ENCODE data around the gene SEC24C.
"Not testable (repeated sequence)": the region's sequence is repeated elsewhere in the genome, so short reads cannot be mapped to it uniquely, and the experiment has no call there.

SEC24C gene

DNA sequence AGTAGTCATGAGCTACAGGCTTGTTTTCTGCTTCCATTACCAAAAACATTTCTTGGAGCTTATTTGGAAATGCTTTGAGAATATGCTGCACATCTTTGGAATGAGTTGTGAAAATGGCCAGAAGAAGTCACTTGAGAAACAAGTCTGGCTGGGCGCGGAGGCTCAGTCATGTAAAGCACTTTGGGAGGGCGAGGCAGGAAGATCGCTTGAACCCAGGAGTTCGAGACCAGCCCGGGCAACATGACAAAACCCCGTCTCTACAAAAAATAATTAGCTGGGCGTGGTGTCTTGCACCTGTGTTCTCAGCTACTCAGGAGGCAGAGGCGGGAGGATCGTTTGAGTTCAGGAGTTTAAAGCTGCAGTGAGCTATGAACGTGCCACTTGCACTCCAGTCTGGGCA, 36.8 kb downstream of the SEC24C start:
- peak overlapping the region; percentile 97 for H3K4me3 Mint-ChIP-seq
- peaks cover 44% of the 10 kb centered on the region for H3K36me3 Mint-ChIP-seq (ENCODE audit: insufficient read depth)
- peaks cover 48% of the 10 kb centered on the region for H3K4me1 Mint-ChIP-seq
- ATAC-seq (replicated peaks; ENCODE audit: extremely low read depth, poor library complexity, severe bottlenecking) (no peak), DNase-seq (ENCODE audit: low spot score in 2 of 2) (no peak)
- H3K27me3 Mint-ChIP-seq: no peaks in the 10 kb centered on the region
- H3K27ac Mint-ChIP-seq (ENCODE audit: low read depth): peak overlapping the region; percentile 96
- H3K9me3 Mint-ChIP-seq: no peaks in the 10 kb centered on the region

DNA sequence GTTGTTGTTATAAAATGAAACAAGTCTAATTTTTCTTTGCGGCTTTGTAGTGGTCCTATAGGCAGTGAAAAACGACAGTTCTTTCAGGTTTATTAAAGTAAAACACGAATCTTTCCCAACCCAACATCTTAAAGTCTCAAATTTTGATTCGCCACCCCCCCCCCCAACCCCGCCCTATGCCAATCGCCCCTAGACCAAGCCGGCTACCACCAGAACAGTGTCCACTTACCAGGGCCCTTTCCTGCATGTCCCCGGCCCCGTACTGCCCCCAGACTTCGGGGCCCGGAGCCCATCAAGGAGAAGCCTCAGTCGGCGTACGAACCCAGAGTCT, 37.3 kb downstream of the SEC24C start:
- Mint-ChIP-seq H3K4me3 (peak overlapping the region; percentile 97), H3K27ac (ENCODE audit: low read depth) (peak overlapping the region; percentile 96), H3K27me3 (no peaks in the 10 kb centered on the region), H3K9me3 (no peaks in the 10 kb centered on the region), H3K4me1 (peaks cover 53% of the 10 kb centered on the region), H3K36me3 (ENCODE audit: insufficient read depth) (peaks cover 47% of the 10 kb centered on the region)
- no peak for ATAC-seq (replicated peaks; ENCODE audit: extremely low read depth, poor library complexity, severe bottlenecking)
- DNase-seq (ENCODE audit: low spot score in 2 of 2): no peak

DNA sequence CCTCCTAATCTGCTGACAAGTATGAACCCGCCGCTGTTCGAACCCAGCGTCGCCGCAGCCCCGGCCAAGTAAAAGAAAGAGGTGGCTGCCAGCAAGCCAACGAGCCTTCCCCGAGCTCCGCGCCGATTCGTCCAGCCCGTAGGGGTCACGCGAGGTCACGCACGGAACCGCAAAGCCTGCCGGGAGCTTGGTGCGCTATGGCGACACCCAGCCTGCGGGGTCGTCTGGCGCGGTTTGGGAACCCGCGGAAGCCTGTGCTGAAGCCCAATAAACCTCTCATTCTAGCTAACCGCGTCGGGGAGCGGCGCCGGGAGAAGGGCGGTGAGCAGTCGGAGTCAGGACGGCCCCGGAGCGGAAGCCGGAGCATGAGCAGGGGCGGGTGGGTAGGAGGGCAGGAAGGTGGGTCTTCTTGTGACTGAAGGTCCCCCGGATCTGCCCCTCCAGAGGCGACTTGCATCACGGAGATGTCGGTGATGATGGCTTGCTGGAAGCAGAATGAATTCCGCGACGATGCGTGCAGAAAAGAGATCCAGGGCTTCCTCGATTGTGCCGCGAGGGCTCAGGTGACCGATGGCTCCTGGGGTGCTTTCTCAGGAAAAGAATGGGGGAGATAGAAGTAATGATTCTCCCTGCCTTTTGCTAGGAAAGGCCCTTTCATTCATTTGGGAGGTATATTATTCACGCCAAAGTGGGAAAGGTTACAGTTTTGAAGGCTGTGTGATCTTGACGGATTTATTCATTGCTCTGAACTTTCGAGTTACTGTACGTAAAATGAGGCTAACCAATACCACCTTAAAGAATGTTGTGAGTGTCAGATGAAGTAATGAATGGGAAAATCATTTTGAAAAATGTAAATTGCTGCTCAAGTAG, 37.9 kb downstream of the SEC24C start, which contains the start of gene CHCHD1:
CHCHD1 (plus strand) TSS at position 170 of the 870 bp plus-strand sequence; CDS start at position 198, 28 bp downstream.
- H3K27me3 Mint-ChIP-seq: no peaks in the 10 kb centered on the region
- DNase-seq (ENCODE audit: low spot score in 2 of 2) (peak; percentile 81 to 84), ATAC-seq (replicated peaks; ENCODE audit: extremely low read depth, poor library complexity, severe bottlenecking) (peak; percentile 50)
- H3K4me3 Mint-ChIP-seq: peak within 1 kb of the TSS; percentile 97
- H3K4me1 Mint-ChIP-seq: peaks cover 50% of the 10 kb centered on the region
- H3K27ac Mint-ChIP-seq (ENCODE audit: low read depth): peak within 1 kb of the TSS; percentile 96
- no peaks in the 10 kb centered on the region for H3K9me3 Mint-ChIP-seq
- H3K36me3 Mint-ChIP-seq (ENCODE audit: insufficient read depth): peaks cover 41% of the 10 kb centered on the region

DNA sequence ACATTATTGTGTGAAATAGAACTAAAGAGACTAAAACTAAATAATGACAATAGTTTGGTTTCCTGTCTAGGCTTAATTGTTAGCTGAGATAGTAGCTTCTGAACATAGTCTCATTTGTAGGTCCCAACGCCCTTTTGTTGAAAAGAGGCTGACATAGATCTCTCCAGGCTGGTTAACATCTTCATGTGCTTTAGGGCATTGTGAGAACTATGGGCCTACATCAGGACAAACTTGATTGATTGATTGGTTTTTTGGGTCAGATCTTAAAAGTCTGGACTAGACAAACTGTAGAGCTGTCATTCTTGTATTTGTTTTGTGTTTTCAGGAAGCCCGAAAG, 38.5 kb downstream of the SEC24C start:
- Mint-ChIP-seq H3K27me3 (no peaks in the 10 kb centered on the region), H3K4me1 (peaks cover 49% of the 10 kb centered on the region), H3K9me3 (no peaks in the 10 kb centered on the region), H3K36me3 (ENCODE audit: insufficient read depth) (peaks cover 35% of the 10 kb centered on the region), H3K27ac (ENCODE audit: low read depth) (peak overlapping the region; percentile 96), H3K4me3 (peak overlapping the region; percentile 97)
- ATAC-seq (replicated peaks; ENCODE audit: extremely low read depth, poor library complexity, severe bottlenecking) (no peak), DNase-seq (ENCODE audit: low spot score in 2 of 2) (no peak)

DNA sequence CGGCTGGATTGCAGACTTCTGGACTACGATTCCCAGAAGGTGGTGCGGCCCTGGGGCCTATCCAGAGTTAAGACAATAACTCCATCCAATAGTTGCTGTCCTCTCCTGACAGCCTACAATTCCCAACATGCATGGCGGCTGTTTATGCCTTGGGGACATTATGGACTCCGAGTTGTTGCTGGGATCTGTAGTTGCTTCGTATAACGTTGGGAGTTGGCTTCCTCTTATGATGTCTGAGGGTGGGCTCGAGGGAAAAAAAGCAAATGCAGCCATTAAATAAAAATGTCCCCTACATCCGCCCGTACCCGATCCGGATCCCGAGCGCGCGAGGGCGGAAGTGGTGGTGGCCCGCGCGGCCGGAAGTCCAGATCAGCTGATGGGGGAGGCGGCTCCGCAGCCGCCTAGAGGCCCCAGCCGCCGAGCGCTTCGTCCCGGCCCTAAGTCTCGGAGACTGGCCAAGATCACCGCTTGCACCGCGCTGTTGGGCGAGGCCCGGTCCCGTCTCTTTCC, 41.1 kb downstream of the SEC24C start, which contains the start of gene ZSWIM8:
ZSWIM8 (plus strand) TSS at position 396 of the 510 bp plus-strand sequence. CDS start 273 bp downstream, outside the sequence.
- Mint-ChIP-seq H3K36me3 (ENCODE audit: insufficient read depth) (peaks cover 24% of the 10 kb centered on the region), H3K27me3 (no peaks in the 10 kb centered on the region), H3K27ac (ENCODE audit: low read depth) (peak within 1 kb of the TSS; percentile 92), H3K4me3 (peak within 1 kb of the TSS; percentile 89), H3K9me3 (no peaks in the 10 kb centered on the region), H3K4me1 (peaks cover 46% of the 10 kb centered on the region)
- peak; percentile 83 for ATAC-seq (replicated peaks; ENCODE audit: extremely low read depth, poor library complexity, severe bottlenecking)
- DNase-seq (ENCODE audit: low spot score in 2 of 2): peak; percentile 60 to 79

DNA sequence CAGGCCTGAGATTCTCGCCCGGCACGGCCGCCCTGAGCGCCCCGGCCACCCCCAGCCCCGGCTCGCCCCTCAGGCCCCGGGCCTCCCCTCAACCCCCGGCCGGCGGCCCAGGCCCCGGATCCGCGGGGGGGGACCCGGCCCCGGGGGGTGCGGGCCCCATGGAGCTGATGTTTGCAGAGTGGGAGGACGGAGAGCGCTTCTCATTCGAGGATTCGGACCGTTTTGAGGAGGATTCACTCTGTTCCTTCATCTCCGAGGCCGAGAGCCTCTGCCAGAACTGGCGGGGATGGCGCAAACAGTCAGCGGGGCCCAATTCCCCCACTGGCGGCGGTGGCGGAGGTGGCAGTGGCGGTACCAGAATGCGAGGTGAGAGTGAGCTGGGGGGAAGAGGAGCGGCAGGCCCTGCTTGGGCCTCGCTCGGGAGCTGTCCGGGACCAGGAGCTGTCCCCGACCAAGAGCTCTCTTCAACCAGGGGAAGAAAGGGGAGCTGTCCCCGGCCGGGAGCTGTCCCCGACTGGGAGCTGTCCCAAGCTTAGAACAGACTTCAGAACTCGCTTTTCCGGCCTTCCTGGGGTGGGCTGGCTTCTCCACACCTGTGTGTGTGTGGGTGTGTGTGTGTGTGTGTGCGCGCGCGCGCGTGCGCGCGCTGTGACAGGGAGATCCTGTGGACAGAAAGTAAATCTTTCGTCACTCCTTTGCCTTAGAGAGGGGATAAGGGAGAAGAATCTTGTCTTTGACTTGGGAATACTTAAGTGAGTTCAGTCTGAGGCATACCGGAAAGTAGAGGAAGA, 41.7 kb downstream of the SEC24C start:
- peak; percentile 8 for ATAC-seq (replicated peaks; ENCODE audit: extremely low read depth, poor library complexity, severe bottlenecking)
- Mint-ChIP-seq H3K27ac (ENCODE audit: low read depth) (peak overlapping the region; percentile 92), H3K36me3 (ENCODE audit: insufficient read depth) (peaks cover 29% of the 10 kb centered on the region), H3K9me3 (no peaks in the 10 kb centered on the region), H3K4me1 (peaks cover 39% of the 10 kb centered on the region), H3K27me3 (no peaks in the 10 kb centered on the region), H3K4me3 (peak overlapping the region; percentile 89)
- peak; percentile 41 to 42 for DNase-seq (ENCODE audit: low spot score in 2 of 2)

DNA sequence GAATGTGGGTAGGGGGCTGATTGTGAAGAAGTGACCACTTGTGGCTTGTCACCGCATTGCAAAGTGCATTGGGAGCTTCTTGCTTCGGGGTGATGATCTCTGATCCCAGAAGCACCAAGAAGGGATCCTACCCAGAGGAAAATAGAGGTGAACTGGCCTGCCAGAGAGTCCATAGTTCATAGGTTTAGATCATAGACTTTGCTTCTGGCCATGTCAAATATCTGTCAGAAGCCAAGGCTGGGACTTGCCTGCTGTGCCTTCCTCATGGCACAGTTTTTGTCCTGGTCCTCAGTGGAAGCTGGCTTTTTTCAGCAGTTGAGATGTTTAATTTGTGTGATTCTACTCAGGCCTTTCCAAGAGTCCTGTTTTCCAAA, 42.3 kb downstream of the SEC24C start:
- DNase-seq (ENCODE audit: low spot score in 2 of 2) (no peak), ATAC-seq (replicated peaks; ENCODE audit: extremely low read depth, poor library complexity, severe bottlenecking) (no peak)
- Mint-ChIP-seq H3K4me3 (peak overlapping the region; percentile 89), H3K36me3 (ENCODE audit: insufficient read depth) (peaks cover 35% of the 10 kb centered on the region), H3K27ac (ENCODE audit: low read depth) (peak overlapping the region; percentile 92), H3K4me1 (peaks cover 36% of the 10 kb centered on the region), H3K9me3 (no peaks in the 10 kb centered on the region), H3K27me3 (no peaks in the 10 kb centered on the region)

DNA sequence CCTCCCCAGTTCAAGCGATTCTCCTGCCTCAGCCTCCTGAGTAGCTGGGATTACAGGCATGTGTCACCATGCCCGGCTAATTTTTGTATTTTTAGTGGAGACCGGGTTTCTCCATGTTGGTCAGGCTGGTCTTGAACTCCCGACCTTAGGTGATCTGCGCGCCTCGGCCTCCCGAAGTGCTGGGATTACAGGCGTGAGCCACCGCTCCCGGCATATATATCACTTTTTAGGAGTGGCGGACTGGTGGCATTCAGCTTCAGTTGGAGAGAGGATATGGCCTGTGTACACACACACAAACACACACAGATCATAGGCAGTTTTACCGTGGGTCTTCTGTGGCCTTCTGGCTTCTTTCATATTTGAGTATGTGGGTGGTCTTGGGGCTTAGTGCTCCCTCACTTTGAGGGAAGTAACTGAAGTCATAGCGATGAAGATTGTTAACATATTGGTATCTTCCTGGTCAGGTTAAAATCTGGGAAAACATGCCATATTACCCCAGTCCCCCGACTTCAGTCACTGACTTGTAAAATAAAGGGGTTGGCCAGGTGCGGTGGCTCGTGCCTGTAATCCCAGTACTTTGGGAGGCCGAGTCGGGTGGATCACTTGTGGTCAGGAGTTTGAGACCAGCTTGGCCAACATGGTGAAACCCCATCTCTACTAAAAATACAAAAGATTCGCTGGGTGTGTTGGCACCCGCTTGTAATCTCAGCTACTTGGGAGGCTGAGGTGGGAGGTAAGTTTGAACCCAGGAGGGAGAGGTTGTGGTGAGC, 43.0 kb downstream of the SEC24C start:
- H3K9me3 Mint-ChIP-seq; H3K27me3 Mint-ChIP-seq; DNase-seq (ENCODE audit: low spot score in 2 of 2); ATAC-seq (replicated peaks; ENCODE audit: extremely low read depth, poor library complexity, severe bottlenecking); H3K27ac Mint-ChIP-seq (ENCODE audit: low read depth): not testable (repeated sequence)
- peaks cover 34% of the 10 kb centered on the region for H3K36me3 Mint-ChIP-seq (ENCODE audit: insufficient read depth)
- H3K4me3 Mint-ChIP-seq: peak overlapping the region; percentile 89
- H3K4me1 Mint-ChIP-seq: peaks cover 29% of the 10 kb centered on the region

DNA sequence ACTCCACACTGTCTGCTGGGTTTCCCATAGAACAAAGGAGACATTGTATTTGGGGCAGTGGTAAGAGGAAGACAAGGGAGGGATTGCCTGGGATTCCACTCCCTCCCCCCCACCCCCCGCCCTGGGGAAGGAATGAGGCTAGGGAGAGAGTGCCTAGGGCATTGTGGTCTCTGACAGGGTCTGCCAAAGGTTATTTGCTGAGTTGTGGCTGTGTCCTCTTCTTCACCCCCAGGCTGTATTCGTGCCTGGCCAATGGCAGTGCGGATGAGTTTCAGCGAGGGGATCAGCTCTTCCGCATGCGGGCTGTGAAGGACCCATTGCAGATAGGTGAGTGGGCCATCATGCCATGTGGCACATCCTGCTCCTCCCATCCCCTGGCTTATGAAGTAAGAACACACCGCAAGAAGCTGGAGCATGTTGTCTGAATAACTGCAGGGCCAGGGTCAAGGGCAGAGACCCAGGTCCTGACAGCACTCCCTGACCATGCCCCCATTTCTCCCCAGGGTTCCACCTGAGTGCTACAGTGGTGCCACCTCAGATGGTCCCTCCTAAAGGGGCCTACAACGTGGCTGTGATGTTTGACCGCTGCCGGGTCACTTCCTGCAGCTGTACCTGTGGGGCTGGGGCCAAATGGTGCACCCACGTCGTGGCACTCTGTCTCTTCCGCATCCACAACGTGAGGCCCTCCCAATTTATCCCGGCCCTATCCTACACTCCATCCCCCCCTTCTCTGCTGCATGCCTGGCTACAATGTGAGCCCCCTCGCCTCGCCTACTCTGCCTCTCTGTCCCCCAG, 44.9 kb downstream of the SEC24C start:
- ATAC-seq (replicated peaks; ENCODE audit: extremely low read depth, poor library complexity, severe bottlenecking) (no peak), DNase-seq (ENCODE audit: low spot score in 2 of 2) (no peak)
- Mint-ChIP-seq H3K4me3 (no peak overlapping the region), H3K4me1 (peaks cover 26% of the 10 kb centered on the region), H3K36me3 (ENCODE audit: insufficient read depth) (peaks cover 41% of the 10 kb centered on the region), H3K9me3 (no peaks in the 10 kb centered on the region), H3K27ac (ENCODE audit: low read depth) (peak overlapping the region; percentile 60), H3K27me3 (no peaks in the 10 kb centered on the region)

DNA sequence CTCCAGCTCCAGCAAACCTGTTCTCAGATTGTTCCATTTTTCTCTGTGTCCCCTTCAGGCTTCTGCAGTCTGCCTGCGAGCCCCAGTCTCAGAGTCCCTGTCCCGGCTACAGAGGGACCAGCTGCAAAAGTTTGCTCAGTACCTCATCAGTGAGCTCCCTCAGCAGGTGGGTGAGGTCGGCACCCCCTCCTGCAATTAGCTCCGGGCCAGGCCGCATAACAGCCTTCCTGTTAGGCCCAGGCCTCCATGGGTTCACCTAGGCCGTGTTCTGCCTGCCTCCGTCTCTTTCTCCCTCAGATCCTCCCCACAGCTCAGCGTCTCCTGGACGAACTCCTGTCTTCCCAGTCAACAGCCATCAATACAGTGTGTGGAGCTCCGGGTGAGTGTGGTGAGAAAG, 45.5 kb downstream of the SEC24C start:
- H3K9me3 Mint-ChIP-seq: no peaks in the 10 kb centered on the region
- H3K36me3 Mint-ChIP-seq (ENCODE audit: insufficient read depth): peaks cover 44% of the 10 kb centered on the region
- H3K27me3 Mint-ChIP-seq: no peaks in the 10 kb centered on the region
- H3K4me1 Mint-ChIP-seq: peaks cover 26% of the 10 kb centered on the region
- H3K4me3 Mint-ChIP-seq: no peak overlapping the region
- ATAC-seq (replicated peaks; ENCODE audit: extremely low read depth, poor library complexity, severe bottlenecking) (no peak), DNase-seq (ENCODE audit: low spot score in 2 of 2) (no peak)
- peak overlapping the region; percentile 60 for H3K27ac Mint-ChIP-seq (ENCODE audit: low read depth)

DNA sequence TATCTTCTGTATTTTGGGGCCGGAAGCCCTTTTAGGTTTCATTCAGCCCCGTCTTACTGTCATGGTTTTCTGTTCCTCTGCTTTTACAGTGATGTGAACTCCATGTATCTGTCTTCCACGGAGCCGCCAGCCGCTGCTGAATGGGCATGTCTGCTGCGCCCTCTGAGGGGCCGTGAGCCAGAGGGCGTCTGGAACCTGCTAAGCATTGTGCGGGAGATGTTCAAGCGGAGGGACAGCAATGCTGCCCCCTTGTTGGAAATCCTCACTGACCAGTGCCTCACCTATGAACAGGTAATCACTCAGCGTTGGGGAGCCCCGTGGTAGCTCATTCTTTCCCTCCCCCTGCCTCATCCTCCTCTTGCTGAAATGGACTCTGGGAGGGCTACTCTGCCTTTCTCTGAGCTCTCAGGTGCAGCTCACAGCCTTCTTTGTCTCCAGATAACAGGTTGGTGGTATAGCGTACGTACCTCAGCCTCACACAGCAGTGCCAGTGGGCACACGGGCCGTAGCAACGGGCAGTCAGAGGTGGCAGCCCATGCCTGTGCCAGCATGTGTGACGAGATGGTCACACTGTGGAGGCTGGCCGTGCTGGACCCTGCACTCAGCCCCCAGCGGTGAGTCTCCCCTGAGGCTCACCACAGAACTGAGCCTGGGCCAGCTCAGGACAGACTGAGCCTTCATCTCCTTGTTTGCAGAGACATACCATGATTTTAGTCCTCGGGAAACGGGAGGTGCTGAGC, 46.9 kb downstream of the SEC24C start:
- H3K36me3 Mint-ChIP-seq (ENCODE audit: insufficient read depth): peaks cover 46% of the 10 kb centered on the region

More for the DNA sequence above, 46.9 kb downstream of the SEC24C start:
- no peaks in the 10 kb centered on the region for H3K27me3 Mint-ChIP-seq
- ATAC-seq (replicated peaks; ENCODE audit: extremely low read depth, poor library complexity, severe bottlenecking) (no peak), DNase-seq (ENCODE audit: low spot score in 2 of 2) (no peak)
- H3K4me3 Mint-ChIP-seq: no peak overlapping the region
- H3K9me3 Mint-ChIP-seq: no peaks in the 10 kb centered on the region
- no peak overlapping the region for H3K27ac Mint-ChIP-seq (ENCODE audit: low read depth)
- H3K4me1 Mint-ChIP-seq: peaks cover 16% of the 10 kb centered on the region
